Activated CD4-positive, alpha-beta T cell treated with anti-CD3 and anti-CD28 coated beads, Interleukin-10, Interleukin-2, amounts not matched to agents 100 ng/mL and 50 ng/mL, durations not matched to agents 16 hours and 8 hours (primary cell): Measurements from ENCODE around the gene PPP1R9B.
A peak's percentile ranks its signal among the peaks of the same experiment; 100 is the strongest.

ENCODE experiments used
- DNase-seq: peaks from one replicate; pipeline ENCODE4 v3.0.0-alpha.2; 2020

Gene PPP1R9B

DNA sequence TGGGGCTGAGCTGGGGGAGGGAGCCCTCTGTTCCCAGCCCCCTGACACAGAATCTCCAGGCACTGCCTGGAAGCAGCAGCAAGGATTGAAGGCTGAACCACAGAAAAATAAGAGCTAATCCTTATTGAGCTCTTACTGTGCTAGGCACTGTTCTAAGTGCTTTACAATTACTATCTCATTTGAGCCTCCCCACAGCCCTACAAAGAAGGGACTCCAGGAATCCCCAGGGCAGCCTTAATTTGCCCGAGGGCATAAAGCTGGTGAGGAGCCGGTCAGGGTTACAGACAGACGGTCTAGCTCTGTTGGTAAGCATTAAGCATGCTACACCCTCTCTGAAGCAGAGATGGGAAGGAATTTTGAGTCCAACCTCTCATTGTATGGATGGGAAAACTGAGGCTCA is 27.5 kb downstream of the PPP1R9B start:
- no peak for DNase-seq

DNA sequence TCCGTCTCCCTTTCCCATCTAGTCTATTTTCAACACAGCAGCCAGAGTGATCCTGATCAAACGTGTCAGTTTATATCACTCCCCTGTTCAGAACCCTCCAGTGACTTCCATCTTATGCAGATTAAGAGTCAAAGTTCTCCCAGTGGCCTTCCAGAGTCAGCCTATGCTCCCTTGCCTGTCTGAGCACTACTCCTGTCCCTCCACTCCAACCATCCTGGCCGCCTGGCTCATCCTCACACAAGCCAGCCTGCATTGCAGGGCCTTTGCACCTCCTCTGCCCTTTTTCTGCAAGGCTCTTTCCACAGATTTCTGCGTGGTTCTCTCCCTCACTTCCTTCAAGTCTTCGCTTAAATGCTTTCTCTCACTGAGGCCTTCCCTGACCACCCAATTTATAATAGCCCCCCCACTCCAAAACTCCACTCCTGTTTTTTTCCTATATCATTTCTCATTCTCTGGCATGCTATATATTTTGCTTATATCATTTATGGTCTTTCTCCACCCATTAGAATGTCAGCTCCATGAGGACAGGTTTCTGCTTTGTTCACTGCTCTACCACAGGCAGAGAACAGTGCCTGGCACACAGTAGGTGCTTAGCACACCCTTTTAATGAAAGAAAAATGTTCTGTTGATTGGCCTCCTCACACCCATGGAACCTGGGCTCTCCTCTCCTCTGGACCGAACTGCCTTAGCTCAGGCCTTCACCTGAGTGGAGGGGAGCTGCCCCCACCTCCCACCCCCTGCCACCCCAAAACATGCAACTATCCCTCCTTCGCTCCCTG is 29.8 kb downstream of the PPP1R9B start:
- DNase-seq: no peak

DNA sequence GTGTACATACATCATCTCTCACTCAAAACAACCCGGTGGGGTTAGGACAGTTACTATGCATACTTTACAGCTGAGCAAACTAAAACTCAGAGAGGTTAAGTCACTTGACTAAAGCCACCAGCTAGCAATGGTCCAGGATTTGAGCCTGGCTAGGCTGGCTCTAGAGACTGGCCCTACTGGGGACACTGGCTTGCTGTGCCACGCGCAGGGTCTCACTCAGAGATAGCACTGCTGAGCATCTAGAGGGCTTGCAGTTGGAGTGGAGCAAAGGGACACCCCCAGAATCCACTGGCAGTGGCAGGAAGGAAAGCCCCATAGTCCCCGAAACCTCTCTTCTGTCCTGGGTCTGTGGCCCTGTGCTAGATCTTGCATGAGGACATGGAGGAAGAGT is 31.7 kb downstream of the PPP1R9B start:
- DNase-seq: no peak

DNA sequence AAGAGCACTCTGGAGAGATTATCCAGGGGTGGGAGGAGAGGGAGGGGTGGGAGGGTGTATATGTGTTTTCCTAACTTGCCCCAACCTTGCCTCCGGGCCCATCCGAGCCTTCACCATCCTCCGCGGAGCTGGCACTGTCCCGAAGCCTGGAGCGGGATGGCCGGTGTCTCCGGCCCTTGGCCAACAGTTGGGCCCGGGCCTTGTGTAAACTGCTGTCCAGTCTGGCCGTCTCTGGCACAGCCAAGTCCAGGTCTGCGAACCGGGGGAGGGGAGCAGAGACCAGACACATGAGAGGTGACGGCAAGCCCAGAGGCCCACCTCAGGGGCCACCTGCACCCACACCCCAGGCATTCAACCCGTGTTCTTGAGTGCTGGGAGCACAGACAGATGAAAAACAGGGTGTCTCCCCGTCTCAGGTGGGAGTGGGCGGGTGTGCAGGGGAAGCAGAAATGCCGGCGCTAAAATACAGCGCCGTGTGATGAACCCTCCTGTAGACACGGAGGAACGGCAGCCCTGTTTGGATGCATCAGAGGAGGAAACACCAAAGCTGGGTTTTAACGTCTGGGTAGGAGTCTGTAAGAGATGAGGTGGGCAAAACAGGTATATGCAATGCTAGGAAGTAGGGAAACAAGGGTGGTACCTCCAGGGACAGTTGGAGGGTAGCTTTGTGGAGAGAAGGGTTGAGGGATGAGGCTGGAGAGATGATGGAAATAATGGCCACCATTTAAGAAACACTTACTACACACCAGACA is 32.2 kb downstream of the PPP1R9B start:
- DNase-seq: no peak

DNA sequence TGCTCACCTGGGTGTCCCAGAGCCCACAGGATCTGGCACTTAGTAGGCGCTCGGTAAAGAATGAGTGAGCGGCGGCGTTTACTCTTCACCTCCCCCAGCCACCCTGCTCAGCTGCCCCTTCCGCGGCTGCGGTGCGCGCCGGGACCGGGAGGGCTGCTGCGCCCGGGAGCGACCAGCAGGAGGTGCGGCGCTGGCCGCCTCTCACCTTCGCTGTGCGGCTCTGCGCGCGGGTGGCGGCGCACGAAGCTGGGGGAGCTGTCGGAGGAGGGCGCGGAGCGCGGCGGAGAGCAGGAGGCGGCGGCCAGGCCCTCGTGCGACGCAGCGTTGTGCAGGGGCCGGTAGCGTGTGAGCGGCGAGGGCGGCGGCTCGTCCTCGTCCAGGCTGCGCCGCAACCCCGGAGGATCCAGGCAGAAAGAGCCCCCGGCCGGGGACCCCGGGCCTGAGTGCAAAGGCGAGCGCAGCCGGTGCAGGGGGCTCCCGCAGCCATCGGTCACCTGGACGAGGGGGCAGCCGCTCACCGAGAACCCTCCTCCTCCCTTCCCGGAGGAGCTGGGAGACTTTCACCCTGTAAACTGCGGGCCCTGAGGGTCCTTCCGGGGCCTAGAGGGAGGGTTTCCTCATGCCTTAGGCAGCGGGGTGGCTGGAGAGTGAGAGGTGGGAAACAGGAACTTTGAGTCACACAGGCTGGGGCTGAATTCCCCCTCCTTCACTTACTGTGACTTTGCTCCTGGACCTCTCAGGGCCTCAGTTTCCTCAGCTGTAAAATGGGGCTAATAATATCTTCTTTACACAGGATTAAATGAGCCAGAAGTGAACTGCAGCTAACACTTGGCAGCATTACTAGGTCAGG is 33.0 kb downstream of the PPP1R9B start:
- DNase-seq: peak; percentile 69

DNA sequence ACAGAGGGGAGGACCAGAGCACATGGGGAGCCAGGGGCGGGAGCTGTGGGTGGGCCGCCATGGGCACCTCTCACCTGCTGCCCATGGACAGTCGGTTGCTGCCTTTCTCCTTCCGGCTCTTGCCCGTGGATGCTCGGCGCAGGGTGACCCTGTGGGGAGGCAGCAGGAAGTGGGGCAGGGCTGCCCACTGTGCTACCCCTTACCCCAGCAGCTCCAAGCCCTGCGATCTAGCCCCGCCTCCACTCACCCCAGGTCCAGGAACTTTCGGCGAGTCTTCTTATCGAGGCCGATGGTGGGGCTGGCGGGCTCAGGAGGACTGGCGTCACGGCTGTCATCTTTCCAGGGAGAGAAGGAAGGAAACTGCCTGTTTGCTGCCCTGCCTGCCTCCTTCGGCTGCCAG is 34.7 kb downstream of the PPP1R9B start:
- no peak for DNase-seq

DNA sequence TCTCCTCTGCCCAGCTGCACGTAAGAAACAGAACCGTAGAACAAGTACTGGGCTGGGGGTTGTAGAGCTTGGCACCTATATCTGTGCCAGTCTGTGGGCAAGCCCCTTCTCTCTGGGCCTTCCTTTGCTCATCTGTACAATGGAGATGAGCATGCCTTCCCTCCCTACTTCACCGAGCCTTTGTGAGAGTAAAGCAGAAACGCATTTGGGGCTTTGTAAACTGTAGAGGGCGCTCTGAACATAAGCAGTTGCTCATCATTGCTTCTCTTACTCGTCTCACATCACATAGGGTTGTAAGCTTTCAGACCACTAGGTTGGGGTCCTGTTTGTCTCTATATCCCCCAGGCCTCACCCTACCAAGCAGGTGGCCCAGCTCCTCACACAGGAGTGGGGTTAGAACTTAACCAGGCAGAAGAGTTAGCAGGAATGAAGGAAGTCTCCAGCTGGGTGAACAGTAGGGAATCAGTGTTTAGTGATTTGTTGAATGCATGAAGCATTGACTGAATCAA is 35.6 kb downstream of the PPP1R9B start:
- DNase-seq: peak; percentile 70

DNA sequence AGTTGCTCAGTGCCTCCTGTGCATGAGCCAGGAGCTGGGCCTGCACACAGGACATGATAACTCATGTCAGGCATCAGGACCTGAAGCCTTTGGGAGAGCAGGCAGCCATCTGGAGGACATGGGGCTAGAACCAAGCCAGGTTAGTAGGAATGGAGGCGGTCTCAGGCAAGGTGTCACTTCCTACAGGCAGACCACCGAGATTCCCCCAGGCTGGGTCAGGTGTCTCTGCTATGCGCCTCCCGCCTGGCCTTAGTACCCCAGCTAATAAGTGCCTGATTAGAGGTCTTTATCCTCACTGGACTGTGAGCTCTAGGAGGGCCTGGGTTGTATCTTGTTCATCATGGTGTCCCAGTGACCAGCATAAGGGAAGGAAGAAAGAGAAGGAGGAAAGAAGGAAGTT is 36.1 kb downstream of the PPP1R9B start:
- no peak for DNase-seq

DNA sequence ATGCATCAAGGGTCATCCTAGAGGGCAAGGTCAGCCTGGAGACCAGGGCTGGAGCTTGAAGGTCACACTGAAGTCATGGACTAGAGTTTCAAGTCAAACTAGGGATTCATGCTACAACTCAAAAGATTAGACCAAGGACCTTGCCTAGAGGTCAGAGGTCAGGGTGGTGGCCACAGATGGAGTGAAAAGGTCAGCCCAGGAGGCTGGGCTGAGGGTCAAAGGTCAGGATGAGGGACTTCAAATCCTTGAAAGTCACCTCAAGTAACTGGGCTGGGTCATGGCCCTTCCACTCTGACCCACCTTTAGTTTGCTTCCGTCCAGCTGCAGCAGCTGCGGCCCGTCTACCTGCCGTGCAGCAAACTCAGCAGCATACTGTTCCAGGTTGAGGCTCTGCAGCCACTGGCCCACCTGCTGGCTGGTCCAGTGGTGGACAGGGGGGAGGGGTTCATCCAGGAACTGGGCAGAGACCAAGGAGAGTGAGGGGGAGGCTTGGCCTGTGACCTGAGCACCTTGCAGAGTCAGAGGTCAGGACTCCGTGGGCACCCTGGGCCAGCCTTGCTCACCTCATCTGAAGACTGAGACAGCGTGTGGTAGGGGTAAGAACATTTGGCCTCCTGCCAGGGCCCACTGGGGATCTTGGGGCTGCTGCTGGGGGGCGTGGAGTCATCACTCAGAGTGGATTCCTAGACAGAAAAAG is 36.7 kb downstream of the PPP1R9B start:
- DNase-seq: no peak

DNA sequence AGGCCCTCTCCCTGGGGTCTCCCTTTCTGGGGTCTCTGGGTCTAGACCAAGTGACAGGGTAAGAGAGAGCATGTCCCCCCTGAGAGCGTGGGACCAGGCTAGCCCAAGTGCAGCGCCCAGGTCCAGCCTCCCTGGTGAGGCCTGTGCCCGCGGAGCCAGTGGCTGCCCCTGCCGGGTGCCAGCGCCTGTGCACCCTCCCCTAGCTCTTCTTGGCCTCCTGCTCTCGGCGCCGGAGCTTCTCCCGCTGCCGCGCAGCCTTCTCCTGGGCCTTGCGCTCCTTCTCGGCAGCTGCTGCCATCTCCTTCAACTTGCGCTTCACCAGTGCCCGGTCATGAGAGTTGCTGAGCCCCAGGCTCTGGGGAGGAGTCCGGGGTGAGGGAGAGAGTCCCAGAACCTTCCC is 37.8 kb downstream of the PPP1R9B start:
- DNase-seq: no peak

DNA sequence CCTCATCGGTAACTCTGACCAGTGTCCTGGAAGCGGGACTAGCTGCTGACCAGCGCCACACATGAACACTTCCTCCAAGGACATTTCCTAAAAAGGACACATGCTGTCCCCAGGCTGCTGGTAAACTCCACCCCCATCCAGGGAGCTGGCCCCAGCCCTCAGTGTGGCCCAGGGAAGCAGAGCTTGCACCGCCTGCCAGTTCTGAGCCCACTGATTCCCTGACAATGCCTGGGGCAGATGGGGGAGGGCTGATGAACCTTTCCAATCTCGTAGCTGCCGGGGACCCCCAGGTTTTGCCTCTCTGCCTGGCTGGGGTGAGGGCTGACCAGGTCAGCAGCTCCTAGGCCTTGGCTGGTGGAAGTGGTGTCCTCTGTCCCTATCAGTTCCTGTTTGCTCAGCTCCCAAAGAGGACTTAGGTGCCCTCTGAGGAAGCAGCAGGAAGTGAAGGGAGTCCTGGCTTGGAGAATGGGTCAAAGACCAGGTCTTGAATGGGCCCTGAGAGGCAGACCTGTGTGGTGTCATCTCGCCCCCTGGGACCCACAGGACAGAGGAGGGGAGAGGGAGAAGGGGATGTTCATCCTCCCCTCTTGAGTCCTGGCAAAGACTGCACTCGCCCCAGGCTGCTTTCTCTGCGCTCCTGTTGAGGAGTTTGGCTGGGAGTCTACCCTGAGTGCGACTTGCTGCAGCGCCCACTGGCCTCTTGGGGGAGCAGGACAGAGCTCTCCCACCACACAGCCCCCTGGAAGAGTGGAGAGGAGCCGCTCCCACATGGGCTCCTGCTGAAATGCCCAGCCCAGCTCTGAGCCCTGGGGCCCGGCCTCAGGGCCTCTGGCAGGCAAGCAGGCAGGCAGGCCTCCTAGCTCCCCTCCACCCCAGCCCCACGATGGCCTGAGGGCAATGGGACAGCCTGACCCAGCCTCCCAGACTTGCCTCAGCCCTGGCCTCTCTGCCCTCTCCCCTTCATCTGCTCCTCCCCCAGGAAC is 38.5 kb downstream of the PPP1R9B start:
- no peak for DNase-seq

DNA sequence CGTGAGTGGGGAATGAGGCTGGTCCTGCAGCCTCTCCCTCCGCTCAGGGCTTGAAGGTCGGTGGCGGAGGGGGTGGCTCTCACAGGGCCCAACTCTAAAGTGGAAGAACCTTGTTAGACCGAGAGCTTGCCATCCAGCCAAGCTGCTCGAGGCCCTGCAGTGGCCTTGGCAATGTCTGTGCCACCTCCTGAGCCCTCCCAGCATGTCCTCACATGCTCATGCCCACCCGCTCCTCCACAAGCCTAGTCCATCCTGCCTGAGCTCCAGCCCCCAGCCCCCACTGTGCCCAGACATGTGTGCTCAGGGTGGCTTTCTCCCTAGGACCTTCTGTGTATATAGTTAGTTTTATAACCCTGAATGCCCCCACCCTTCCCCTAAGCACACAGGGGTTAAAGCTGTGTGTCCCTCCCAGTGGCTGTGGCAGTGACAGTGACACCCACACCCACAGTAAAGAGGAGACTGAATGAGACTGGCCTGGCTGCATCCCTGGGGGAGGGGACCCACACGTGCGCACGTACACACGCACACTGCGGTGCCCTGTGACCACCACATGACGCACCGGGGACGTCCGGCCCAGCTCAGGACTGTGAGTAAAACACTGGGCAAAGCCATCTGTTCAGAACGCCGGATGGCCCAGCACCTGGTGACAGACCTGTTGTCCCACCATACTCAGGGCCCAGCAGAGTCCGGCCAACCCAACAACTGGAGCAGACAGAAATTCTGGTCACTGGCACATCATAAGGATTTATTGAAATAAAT is 39.7 kb downstream of the PPP1R9B start:
- DNase-seq: no peak

DNA sequence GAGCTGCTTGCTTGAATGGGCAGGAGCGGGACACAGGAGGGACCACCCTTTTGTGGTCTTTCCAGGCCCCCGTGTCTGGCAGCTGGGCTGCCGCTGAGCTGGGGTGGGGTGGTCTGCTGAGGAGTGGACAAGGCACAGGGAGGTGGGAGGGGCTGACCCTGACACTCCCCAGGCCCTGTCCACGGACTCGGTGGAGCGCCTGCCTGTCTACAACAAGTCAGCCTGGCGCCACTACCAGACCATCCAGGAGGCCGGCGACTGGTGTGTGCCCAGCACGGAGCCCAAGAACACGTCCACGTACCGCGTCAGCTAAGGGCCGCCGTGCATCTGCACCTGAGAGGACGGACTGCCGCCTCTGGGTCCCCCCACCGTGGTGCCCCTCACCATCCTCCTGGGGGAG is 40.7 kb downstream of the PPP1R9B start:
- no peak for DNase-seq

DNA sequence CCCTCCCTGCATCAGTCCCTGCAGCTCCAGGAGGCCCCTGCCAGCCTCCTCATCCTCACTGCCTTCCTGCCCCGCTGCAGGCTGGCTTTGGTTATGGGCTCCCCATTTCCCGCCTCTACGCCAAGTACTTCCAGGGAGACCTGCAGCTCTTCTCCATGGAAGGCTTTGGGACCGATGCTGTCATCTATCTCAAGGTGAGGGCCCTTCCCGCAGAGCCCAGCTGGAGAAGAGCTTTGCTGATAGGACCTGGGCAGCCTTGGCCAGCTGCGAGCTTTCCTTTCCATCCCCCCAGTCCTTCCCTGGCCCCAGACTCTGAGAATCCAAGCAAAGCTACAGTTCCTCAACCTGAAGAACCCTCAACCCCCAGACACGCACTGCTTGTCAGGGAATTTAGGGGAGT is 41.3 kb downstream of the PPP1R9B start:
- no peak for DNase-seq

DNA sequence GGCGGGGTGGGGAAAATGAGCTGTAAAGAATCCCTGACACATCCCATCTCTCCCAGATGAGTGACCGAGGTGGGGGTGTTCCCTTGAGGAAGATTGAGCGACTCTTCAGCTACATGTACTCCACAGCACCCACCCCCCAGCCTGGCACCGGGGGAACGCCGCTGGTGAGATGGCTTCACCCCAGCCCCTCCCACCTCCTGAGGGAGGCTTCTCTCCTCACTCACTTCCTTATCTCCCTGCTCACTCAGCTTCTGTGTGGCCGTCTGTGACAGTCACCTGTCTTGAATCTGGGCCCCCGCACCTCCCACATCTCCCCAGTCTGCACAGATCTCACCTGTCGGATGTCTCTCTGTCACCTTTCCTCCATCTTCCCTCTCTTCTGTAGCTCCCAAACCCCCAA is 41.9 kb downstream of the PPP1R9B start:
- DNase-seq: no peak

DNA sequence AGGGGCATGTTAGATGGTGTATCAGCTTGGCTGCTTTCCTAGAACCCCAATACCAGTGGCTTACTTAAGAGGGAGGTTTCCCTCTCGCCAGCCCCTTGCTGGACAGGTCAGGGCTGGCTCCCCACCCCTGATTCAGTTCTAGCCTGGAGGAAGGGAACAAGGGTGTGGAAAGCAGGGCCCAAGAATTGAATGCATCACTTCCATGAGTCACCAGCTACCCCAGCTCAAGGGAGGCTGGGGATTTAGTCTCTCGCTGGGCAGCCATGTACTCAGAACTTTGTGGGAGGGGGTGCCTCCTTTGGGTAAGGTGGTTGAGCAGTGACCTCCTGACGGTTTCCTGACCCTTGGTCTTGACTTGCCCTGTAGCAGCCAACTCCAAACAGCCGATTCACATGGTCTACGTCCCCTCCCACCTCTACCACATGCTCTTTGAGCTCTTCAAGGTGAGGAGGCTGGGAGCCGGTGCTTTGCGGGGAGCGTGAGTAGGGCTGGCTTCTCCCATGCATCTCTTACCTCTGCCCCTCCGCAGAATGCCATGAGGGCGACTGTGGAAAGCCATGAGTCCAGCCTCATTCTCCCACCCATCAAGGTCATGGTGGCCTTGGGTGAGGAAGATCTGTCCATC is 42.6 kb downstream of the PPP1R9B start:
- no peak for DNase-seq

DNA sequence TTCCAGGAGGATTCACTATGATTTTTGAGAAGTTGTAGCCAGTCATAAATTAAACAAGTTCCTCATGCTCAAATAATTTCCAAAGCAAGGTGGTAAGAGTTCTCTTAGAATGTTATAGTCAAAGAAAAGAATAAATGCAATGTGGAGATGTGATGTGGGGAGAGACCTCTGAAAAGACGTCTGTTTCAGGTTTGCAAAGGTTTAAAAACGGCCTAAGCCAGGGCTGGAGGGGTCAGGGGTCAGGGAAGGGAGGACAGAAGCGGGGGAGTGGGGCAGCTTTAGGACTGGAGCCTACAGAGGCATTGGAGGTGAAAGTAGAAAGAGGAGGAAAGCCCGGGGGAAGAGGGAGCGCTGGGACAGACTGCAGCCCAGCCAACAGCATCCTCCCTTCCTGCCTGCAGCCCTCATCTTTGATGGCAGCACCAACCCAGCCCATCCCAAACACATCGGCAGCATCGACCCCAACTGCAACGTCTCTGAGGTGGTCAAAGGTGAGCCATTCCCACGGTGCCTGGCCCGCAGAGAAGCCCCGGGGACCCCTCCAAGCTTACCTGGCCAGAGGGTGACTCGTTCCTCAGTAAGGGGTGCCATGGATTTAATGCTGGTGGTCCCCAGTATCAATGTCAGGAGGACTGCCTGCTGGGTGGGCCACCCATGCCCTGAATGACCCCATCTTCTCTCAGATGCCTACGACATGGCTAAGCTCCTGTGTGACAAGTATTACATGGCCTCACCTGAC is 43.9 kb downstream of the PPP1R9B start:
- no peak for DNase-seq

DNA sequence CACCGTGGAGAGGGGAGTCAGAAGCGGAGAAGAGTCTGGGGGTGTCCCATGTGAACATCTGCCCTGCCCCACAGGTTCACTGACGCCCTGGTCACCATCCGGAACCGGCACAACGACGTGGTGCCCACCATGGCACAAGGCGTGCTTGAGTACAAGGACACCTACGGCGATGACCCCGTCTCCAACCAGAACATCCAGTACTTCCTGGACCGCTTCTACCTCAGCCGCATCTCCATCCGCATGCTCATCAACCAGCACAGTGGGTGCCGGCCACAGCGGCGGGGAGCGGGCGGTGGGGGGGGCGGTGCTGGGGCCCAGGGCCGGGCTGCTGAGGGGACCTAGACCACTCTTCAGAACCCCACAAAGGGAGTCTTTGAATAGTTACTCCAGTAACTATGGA is 44.7 kb downstream of the PPP1R9B start:
- DNase-seq: no peak

DNA sequence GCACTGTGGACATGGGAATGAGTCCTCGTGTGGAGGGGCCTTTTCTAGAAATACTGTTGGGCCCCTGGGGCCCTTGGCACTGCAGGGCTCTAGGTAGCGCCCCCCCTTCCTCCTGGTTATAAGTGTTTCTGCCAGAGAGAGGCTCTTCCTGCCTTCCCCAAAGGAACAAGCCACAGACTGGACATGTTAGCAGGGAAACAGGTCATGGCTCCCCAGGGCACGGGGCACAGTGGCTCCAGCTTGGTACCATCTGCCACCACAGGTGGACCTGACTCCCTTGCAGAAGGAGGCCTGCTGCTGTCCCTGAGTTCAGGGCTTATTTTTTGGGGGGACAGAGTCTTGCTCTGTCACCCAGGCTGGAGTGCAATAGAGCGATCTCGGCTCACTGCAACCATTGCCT is 46.5 kb downstream of the PPP1R9B start:
- DNase-seq: no peak

DNA sequence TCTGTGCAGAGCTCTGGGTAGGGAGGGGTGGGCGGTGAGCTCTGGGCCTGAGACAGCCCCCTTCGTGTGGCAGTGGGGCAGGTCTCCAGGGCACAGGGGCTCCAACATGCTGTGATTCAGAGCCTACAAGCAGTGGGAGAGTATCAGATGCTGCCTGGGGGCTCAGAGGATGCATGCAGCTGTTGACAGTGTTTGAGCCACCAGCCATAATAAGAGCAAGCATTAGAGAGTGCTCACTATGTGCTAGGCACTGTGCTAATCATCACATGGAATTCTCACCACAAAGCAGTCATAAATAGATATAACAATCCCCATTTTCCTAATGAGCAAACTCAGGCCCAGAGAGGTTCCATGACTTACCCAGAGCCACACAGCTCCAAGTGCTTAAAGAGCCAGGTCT is 47.2 kb downstream of the PPP1R9B start:
- DNase-seq: no peak
